ENCODE data around the gene GLE1.

The GLE1 gene

DNA sequence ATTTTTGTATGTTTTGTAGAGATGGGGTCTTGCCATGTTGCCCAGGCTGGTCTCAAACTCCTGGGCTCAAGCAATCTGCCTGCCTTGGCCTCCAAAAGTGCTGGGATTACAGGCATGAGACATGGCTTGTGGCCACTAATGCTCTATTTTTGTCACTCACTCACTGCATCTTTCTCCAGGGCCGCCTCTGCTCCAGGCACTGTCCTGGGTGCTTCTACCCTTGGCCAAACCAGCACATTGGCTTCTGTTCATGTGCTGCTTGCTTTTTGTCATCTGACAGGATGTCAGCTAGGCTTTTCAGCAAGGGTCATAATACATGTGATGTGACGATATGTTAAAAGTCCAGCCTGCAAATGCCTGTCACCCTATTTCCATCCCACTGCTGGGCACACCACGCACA, 45.5 kb upstream of the GLE1 start:
- H3K4me3 ChIP-seq (replicated peaks; ENCODE audit: low read depth, low read length) = no peak overlapping the region
- TF ChIP-seq, protein P1, sequence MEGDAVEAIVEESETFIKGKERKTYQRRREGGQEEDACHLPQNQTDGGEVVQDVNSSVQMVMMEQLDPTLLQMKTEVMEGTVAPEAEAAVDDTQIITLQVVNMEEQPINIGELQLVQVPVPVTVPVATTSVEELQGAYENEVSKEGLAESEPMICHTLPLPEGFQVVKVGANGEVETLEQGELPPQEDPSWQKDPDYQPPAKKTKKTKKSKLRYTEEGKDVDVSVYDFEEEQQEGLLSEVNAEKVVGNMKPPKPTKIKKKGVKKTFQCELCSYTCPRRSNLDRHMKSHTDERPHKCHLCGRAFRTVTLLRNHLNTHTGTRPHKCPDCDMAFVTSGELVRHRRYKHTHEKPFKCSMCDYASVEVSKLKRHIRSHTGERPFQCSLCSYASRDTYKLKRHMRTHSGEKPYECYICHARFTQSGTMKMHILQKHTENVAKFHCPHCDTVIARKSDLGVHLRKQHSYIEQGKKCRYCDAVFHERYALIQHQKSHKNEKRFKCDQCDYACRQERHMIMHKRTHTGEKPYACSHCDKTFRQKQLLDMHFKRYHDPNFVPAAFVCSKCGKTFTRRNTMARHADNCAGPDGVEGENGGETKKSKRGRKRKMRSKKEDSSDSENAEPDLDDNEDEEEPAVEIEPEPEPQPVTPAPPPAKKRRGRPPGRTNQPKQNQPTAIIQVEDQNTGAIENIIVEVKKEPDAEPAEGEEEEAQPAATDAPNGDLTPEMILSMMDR (IDR thresholded peaks at IDR 0.05; ENCODE audit: low read depth, low read length, missing control alignments) = no peak
- DNase-seq (ENCODE audit: extremely low read depth, low read depth) = no peak

DNA sequence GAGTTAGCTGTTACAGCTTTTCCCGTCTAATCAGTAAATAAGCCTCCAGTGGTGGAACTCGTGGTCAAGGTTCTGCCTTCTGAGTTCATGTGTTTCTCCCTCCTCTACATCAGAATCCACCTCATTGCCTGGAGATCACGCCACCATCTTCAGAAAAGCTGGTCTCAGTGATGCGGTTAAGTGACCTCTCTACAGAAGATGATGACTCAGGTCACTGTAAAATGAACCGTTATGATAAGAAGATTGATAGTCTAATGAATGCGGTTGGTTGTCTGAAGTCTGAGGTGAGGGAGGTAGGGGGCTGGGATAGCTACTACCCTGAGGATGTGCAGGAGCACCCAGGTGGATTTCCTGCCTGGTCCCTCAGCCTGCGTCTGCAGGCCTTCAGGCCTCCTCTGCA, 35.4 kb upstream of the GLE1 start:
- TF ChIP-seq, protein P1 (IDR thresholded peaks at IDR 0.05; ENCODE audit: low read depth, low read length, missing control alignments) = no peak

DNA sequence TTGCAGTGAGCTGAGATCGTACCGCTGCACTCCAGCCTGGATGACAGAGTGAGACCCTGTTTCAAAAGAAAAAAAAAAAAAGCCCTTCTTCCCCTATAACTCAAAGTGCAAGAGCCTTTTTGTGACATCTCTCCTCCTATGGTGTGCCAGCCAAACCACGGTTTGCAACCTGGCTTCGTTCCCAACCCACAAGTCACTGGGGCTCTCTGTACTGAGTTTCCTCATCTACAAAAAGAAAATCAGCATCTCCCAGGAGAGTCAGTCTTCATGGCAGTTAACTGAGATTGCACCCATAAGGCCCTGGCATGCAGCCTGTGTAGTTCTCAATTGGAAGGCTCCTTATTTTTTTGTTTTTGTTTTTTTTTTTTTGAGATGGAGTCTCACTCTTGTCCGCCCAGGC, 34.0 kb upstream of the GLE1 start:
- TF ChIP-seq, protein P1 (IDR thresholded peaks at IDR 0.05; ENCODE audit: low read depth, low read length, missing control alignments) = no peak
- no peak for DNase-seq (ENCODE audit: extremely low read depth, low read depth)
- no peak overlapping the region for H3K4me3 ChIP-seq (replicated peaks; ENCODE audit: low read depth, low read length)

More for the DNA sequence above, 35.4 kb upstream of the GLE1 start:
- H3K4me3 ChIP-seq (replicated peaks; ENCODE audit: low read depth, low read length) = no peak overlapping the region
- DNase-seq (ENCODE audit: extremely low read depth, low read depth) = no peak

DNA sequence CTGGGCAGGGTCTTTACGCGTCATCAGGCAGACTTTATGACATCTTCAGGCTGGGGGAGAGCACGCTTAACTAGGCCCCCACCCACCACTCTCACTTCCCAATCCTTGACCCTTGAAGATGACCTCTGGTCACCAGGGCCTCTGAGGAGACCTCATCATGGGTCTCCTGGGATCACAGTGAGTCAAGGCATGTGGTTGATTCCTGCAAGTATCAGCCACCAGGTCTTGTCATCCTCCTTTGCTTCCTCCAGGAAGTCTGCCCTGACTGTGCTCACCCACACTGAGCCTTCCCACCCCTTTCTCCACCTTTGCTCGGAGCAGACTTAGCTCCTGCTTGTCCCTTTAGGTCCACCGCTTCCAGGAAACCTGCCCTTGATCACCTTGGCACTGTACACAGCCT, 31.4 kb upstream of the GLE1 start:
- no peak overlapping the region for H3K4me3 ChIP-seq (replicated peaks; ENCODE audit: low read depth, low read length)
- DNase-seq (ENCODE audit: extremely low read depth, low read depth) = no peak
- TF ChIP-seq, protein P1 (IDR thresholded peaks at IDR 0.05; ENCODE audit: low read depth, low read length, missing control alignments) = no peak

DNA sequence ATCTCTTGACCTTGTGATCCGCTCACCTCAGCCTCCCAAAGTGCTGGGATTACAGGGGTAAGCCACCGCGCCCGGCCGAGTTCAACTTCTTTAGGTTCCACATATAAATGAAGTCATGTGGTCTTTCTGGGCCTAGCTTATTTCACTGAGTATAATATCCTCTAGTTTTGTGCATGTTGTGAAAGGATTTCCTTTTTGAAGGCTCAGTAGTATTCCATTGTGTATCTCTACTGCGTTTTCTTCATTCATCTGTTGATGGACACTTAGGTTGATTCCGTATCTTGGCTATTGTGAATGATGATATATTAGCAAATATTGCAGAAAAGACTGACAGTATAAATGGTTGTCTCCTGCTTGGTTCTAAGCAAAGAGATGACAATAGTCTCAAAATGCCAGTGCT, 28.7 kb upstream of the GLE1 start:
- H3K4me3 ChIP-seq (replicated peaks; ENCODE audit: low read depth, low read length) = no peak overlapping the region
- TF ChIP-seq, protein P1 (IDR thresholded peaks at IDR 0.05; ENCODE audit: low read depth, low read length, missing control alignments) = no peak

DNA sequence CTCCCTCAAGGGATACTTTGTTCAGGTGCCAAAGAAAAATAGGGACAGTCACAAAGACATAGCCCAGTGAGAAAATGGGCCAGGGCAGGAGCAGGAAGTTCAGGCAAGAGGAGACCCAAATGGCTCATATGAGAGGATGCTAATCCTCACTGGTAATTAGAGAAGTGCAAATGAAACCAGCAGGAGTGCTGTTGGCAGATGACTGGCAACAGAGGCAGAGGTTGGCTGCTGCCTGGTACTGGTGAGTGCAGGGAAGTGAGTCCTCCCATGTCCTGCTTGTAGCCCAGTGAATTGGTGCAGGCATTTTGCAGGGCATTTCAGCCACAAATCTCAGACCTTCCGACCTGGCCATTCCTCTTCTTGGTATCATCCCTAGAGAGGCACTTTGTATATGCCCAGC, 25.3 kb upstream of the GLE1 start:
- H3K4me3 ChIP-seq (replicated peaks; ENCODE audit: low read depth, low read length) = no peak overlapping the region
- no peak for DNase-seq (ENCODE audit: extremely low read depth, low read depth)
- TF ChIP-seq, protein P1 (IDR thresholded peaks at IDR 0.05; ENCODE audit: low read depth, low read length, missing control alignments) = no peak

More for the DNA sequence above, 28.7 kb upstream of the GLE1 start:
- DNase-seq (ENCODE audit: extremely low read depth, low read depth) = no peak

DNA sequence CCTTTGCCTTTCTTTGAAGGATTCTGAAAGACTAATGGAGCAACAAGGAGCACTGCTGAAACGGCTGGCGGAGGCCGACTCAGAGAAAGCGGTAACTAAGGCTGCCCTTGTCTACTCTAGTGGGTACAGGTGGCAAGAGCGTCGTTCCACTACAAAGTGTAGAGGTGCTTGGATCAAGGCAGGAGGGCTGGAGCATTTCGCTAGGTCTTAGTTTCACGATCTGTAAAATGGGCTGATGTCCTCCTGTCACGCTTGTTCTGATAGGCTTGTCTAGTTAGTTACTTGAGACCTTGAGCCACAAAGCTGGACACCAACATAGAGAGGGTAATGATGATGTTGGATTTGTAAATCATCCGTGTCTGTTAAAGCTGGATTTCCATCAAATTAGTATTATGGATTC, 23.0 kb upstream of the GLE1 start:
- no peak overlapping the region for H3K4me3 ChIP-seq (replicated peaks; ENCODE audit: low read depth, low read length)
- TF ChIP-seq, protein P1 (IDR thresholded peaks at IDR 0.05; ENCODE audit: low read depth, low read length, missing control alignments) = no peak
- no peak for DNase-seq (ENCODE audit: extremely low read depth, low read depth)
